ENCODE measurements around the gene PLA2G4A.

Gene PLA2G4A

DNA sequence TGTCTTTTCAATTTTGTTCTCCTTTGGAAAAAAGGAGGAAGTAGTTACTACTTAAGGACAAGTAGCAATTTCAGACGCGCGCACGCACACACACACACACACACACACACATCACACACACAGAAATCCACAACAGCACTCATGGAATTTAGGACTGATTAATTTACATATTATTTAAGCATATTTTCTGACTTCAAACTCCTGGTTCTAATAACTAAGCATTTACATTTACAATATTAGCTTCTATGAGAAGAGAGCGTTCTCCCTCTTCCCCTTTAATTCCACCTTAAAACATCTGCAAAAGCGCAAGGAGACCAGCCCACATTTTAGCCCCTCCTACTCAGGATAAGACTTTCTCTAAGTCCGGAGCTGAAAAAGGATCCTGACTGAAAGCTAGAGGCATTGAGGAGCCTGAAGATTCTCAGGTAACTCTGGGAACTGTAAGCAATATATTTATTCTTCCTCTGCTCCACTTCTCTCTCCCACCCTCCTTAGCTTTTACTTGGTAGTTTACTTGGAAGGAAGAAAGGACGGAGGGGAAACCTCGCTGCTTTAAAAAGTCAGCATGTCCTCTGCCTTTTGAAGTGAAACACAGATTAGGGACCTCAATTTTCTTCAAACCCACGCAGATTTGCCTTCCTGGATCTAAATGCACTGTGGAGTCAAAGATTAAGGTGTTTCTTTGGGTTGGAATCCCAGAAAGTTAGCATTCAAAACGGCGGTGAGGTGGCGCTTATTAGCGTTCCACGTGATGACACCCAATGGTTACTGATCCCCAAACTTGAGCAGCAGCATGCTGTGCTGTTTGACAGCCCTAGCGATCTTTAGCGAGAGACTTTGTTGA lies at the start of gene PLA2G4A:
PLA2G4A (plus strand) TSS at position 339 of the 844 bp plus-strand sequence. CDS start 25,406 bp downstream, outside the sequence.
- peak; percentile 1 for DNase-seq

DNA sequence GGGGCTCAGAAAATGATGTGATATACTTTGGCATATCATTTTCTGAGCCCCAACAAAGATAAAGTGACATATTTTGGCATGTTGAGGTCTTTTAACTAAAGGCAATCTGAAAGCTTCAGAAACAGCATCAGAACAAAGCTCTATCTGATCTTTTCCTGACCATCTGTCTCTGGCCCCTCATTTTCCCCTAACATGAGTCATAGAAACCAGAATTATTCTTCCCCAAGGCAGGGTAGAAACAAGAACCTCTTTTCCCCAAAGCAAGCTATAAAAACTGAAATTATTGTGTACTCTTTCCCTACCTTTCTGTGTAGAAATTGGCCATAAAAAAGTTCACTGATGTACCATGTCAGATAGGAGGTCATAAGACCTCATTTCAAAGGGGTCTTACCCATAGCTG lies 48.7 kb upstream of the PLA2G4A start:
- DNase-seq: no peak

DNA sequence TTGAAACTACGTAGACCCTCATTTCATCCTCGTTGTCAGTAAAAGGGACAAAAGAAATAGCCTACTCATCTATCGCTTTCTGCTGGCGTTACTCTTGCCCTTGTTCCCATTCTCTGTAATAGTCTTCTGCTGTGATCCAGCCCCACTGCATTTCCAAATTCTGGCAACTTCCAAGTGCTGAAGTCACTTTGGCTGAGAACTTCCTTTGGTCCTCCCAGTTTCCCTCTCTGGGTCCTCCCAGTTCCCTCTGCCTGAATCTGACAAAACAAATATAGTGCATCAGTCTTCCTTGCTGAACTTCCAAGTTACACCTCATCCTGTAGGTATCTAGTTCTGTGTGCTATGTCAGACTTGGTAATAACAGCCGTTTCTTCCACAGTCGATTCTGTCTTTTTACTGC lies 47.0 kb upstream of the PLA2G4A start:
- no peak for DNase-seq

DNA sequence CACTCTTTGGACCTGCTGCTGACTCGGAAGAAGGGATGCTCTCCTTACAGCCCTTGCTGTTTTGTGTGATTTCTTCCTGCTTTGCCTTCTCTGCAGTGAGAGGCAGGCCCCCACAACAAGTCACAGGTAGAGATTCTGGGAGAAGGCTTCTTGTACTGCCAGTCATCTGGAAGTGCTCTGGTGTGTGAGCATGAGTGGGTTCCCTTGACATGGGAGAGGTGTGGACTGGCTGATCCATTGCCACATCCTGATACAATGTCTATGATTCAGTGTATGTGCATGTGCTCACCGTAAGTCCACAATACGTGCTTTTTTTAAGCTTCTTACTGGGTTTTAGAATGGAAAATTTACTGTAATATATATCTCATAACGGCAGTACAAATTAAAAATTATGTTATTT lies 46.0 kb upstream of the PLA2G4A start:
- DNase-seq: no peak

DNA sequence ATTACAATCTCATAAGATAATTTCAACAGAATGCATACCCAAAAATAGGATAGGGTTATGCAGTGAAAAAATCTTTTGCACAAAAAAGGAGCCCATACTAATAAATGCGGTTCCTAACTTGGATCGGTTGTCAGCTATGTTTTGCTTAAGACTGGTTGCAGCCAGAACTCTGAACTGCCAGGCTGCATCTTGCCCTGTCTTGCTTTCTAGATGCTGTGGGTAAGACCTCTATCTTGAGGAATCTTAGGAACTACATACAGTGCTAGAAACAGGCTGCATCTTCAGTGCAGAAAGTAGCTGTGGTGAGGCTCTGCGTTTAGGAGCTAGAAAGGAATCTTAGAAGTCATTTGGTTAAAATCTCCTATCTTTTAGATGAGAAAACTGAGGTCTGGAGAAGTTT lies 45.6 kb upstream of the PLA2G4A start:
- no peak for DNase-seq

DNA sequence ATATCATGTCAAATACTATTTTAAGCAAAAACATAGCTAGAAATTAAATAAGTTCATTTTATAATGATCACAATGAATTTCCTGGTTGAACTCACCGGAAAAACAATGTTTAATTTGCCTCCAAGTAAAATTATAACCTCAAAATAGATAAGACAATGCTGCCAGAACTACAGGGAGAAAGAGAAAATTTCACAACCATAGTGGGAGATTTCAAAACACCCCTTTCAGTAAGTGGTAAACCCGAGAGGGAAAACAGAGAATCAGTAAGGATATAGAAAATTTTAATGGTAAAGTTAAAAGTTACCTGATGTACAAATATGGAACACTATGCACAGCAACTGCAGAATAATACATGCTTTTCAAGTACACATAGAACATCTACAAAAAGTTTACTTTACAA lies 43.2 kb upstream of the PLA2G4A start:
- no peak for DNase-seq

DNA sequence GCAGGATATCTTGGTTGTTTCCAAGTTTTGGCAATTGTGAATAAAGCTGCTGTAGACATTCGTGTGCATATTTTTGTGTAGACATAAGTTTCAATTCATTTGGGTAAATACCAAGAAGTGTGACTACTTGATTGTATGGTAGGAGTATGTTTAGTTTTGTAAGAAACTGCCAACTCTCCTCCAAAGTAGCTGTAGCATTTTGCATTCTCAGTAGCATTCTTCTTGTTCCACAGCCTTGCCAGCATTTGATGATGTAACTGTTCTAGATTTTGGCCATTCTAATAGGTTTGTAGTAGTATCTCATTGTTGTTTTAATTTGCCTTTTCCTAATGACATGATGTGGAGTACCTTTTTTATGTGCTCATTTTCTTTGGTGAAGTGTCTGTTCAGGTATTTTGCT lies 38.6 kb upstream of the PLA2G4A start:
- DNase-seq: no peak

DNA sequence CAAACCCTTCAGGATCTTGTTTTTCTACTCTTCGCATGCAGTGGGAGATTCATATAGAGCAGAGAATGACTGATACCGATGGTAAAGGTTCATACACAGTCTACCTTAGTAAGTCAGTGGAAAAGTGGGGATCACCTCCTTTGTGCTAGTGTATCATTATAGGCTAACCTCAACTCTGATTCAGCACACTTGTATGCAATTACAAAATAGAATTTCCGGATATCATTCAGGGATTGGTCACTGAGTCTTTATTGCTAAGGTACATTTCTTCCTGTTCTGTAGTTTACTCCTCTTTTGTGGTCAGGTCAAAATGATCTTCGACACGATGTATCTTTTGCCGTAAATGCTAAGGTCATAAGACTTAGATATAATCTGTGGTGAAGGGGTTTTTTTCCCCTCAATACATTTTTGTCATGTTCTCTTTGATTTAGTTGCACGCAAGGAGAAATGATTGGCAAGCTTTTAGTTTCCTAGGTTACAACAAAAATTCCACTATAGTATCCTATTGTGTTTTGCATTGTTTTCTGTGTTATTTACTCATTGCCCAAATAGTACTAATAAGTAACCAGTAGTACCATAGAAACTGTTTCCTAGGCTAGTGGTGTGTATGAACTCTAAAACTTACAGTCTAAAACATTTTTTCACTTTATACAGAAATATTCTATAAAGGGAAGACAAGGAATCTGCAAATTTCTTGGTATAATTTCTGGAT lies 35.7 kb upstream of the PLA2G4A start:
- DNase-seq: no peak

DNA sequence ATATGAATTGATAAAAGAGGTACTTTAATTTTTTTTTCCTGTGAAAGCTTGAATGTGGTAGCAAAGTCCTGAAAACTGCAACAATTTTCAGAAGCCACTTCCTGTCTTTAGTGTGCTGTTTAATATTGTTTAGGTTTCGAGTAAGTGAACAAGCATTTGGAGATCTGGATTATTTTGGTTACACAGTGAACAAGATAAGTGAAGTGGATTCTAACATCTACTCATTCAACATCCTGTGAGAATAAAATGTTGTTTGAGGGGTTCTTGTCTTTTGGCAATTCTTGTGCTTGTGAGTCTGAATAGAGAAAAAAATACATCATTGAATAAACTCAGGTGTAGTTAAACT lies 35.2 kb upstream of the PLA2G4A start:
- DNase-seq: no peak

DNA sequence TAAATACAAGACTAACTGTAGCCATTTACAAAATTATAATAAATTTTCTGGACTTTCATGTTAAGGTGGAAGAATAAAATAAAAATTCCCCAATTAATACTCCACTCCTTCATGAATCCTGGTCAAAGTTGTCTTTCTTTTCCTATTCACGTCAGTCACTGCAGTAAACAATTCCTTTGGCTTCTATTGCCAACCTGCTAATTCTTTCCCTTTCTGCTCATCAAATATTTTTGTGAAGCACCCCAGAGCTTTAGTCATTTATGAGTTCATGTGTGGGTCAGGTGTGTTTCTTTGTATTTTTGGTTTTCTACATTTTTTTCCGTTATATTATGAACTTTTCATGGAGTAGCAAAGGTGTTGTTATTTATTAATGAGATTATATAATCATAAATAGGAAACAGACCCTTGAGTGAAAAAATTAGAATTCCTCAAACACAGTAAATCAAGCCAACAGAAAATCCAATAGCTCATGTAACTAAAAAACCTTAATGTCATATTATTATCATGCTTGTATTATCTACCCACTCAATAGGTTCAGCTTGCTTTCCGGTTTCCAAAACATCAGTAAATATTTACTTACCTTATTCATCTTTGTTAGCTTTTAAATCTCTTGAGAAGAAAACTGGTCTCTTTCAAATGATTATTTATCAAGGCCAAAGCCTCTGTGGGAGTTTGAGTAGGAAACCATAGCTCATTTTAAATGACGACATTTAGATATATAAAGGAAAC lies 29.6 kb upstream of the PLA2G4A start:
- no peak for DNase-seq

DNA sequence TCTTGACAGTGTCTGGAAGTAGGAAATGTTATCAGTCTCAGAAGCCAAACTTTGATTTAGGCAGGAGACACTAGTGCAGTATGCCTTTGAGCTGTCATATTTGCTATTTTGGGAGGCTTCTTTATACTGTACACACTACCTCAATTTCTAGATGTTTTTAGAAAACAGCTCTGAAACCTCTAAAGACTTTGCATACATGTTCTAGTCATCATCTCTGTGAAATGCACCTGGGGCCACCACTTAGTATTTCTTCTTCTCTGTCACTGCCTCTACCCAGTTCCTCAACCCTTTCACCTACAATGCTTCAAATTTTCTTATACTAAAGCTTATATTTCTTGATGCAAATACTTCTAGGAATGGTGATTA lies 29.1 kb upstream of the PLA2G4A start:
- no peak for DNase-seq

DNA sequence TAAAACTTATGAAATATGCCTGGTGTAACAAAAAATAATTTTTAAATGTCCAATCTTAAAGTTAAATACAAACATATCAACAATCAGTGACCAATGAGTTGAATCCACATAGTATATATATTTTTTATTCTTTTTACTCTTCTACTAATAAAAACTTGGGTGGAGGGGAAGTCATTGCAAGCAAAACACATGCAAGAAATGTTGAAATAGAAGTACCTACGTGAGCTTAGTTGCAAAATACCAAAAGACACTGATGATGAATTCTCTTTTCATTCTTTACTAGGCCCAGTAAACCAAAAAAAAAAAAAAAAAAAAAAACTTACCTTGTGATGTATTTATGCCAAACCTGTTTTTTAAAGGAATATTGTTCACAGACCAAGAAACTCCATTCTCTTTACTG lies 26.4 kb upstream of the PLA2G4A start:
- no peak for DNase-seq

DNA sequence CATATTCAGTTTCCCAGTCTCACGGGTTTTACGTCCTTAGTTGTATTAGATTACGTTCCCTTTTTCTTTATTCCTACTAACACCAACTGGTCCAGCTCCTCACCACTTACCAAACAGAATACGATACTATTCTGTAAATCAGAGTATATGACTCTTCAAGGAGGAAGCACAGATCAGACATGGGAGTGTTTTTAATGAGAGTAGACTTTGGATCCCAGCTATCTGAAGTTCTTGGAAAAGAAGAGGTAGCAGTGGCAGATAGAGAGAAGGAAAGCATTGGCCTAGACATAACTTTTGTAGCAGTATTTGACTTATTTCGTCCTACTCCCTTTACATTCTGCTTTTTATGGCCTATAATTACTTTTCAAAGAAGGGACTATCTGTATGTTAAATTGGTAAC lies 24.1 kb upstream of the PLA2G4A start:
- no peak for DNase-seq

DNA sequence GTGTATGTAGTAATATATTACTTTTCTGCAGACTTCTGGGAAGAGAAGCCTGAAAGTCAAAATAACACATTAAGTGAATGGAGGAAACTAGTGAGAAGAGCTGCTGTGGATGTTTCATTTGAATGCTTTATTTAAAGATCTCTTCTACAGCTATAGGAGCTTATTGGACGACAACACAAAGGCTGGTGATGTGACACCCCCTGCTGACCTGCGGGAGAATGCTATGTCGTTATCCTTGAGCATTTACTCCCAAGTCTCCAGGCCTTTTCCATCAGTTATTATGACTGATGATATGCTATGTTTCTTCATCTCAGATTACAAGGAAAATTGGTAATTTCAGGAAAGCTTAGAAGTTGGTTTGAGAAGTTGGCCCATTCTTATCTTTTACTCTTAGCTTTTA lies 22.3 kb upstream of the PLA2G4A start:
- DNase-seq: no peak

DNA sequence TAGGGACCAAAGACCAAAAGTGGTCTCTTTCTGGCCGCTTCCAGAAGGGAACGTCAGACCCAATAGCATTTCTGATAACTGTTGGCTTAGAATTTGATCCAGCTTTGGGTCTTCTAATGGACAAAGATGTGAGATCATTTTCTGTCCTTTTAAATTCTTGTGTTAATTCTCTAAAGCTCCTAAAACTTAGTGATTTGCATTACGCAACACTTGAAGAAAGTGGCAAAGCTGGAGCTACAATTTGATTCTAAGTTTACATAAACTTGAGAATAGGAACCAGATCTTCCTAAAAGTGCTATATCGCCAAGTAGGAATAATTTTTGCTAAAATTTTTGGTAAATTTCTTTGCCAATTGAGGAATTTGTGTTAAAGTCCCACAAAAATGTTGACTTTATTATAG lies 21.6 kb upstream of the PLA2G4A start:
- no peak for DNase-seq

DNA sequence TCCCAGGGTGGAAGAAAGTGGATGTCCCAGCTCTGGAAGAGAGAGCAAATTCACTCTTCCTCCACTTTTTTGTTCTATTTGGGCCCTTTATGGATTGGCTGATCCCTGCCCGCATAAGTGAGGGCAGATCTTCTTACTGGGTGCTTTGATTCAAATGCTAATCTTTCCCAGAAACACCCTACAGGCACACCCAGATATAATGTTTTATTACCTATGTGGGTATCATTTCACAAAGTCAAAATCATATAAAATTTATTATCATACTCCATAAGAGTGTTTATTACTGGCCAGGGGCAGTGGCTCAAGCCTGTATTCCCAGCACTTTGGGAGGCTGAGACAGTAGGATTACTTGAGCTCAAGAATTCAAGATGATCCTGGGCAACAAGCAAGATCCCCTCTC lies 16.9 kb upstream of the PLA2G4A start:
- no peak for DNase-seq

DNA sequence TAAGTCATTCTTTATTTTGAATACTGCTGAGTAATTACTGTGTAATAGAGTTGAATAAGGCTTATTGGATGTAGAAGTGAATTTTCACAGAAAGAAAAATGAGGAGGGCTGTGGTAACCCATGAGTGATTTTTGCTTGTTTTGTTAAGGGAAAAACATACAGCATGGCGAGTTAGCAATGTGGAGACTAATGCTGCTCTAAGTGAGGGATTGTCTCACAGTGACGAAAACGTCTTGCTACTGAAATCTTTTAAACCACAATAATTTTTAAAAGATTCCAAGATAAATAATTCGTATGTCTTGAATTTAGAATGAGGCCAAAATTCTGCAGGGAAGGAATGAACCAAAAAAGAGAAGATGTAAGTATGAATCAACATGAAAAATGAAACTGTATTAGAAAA lies 16.2 kb upstream of the PLA2G4A start:
- DNase-seq: no peak

DNA sequence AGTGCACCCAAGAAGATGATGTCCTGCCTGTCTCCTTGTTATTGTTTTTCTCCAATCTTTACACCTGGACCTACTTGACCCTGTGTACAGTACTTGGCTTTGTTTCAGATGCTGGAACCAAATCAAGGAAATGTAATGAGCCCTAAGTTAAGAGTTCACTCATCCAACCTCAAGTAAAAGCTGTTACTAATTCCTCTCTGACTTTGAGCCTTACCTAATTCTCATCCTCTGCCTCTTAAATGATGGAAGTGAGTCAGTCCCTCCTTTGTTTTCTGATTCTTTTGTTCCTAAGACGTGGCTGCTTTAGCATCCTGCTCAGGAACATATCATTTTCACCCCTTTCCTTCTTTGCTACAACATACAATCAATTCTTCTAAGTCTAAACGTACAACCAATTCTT lies 15.3 kb upstream of the PLA2G4A start:
- no peak for DNase-seq

DNA sequence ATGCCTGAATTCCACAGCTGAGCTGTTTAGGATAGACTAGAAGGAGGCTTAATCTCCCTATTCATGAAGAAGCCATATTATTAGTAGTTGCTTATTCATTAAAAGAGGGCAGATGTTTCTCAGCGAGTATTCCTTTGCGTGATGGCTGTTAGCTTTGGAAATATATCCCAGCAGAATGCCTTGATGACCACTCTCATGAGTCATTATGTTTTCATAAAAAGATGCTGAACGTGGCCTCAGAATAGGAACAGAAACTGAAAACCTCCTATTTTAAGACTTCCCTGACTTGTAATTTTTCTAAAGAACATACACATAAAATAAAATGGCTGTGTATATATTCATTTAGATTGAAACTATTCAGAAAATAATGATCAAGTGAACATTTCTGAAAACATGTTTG lies 9.6 kb upstream of the PLA2G4A start:
- DNase-seq: no peak

DNA sequence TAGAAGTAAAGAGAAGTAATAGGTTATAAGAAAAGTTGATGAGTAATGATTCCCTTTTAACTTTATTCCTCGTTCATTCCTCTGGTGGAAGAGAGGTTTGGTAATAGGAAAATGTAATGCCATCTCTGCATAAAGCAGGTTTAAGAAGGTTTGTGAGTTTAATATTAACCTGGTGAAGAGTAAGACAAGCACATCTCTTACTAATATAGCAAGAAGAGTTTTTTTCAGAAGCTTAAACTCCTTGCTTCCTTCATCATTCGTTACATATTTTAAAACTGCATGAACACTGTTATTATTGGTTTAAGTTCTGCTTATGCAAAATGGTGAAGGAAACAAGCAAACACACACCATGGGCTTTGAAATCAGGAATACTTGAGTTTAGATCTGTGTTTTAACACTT lies 9.2 kb upstream of the PLA2G4A start:
- no peak for DNase-seq

DNA sequence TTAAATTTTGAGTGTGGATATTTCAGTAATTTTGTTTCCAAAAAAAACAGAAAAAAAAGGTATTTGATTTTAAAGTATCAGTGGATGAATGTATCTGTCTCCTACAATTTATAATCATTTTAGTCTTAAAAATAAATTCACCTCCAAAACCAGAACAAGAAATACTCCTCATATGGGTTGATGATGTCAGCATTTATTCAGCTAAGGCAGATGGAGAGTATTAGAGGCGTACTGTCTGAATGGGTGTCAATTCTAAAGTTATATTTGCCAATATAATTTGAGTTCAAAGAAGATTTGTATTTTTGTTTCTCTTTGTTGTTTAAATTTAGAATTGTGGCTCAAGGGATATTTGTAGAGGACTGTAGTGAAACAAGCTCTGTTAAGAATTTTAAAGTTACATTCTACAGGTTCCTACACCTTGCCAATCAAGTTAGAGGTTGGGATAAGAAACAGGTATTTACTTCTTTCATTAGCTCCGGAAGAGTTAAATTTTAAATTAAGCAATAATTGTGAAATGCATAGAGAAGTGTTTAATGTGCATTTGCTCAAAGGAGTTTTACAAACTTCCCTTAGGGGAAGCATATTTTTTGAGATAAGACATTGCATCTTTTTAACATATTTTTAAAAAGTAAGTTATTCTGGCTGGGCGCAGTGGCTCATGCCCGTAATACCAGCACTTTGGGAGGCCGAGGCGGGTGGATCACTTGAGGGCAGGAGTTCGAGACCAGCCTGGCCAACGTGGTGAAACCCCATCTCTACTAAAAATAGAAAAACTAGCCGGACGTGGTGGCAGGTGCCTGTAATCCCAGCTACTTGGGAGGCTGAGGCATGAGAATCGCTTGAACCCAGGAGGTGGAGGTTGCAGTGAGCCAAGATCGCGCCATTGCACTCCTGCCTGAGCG lies 1.2 kb downstream of the PLA2G4A start:
- DNase-seq: no peak

DNA sequence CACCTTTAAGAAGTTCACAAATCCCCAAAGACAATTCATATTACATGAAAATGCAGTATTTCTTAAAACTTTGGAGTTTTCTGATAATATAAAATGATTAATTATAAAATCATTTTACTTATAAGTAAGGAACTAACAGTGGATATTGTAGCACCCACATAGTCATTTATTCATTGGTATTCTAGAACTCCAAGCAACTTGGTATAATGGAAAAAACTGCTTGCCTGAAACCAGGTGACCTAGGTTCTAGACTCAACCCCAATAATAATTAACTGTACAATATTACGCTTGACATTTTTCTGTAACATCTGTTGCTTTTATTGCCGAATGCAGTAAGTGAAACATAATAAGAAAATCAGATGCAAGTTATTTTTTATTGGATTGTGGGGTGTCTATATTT lies 2.4 kb downstream of the PLA2G4A start:
- no peak for DNase-seq

DNA sequence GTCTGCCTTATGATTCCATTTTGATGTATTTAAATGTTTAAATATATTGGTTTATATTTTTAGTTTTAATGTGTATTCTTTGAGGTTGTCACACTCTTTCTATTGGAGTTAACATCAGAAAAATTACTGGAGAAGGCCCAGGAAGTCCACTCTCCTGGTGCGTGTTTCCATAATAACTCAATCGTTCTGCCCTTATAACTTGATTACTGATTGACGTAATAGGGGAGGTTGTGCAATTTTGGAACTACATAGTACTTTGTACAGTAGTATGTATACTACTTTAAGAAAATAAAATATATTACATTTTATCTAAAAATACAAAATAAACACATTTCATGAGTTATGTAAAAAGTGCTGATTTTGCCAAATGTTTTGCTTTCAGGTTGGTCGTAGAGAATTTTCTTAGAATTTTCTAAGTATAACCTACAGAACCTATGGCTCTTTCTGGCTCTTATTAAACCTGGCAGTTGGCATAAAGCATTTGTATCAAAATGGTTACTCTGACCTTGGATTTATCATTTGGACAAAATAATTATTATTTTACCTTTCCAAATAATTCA lies 5.7 kb downstream of the PLA2G4A start:
- DNase-seq: no peak

All from activated T-cell treated with anti-CD3 and anti-CD28 coated beads for 4 hours (primary cell).